ENCODE measurements around the gene NTNG2. TPM values are rescaled to one million over a fixed set of nuclear protein-coding genes. Genes with fewer than 3 reads are reported as not detected.

NTNG2 gene
- total RNA-seq, 1 donor from 2014 or later: under 0.01 TPM

- TF ChIP-seq, protein P1, sequence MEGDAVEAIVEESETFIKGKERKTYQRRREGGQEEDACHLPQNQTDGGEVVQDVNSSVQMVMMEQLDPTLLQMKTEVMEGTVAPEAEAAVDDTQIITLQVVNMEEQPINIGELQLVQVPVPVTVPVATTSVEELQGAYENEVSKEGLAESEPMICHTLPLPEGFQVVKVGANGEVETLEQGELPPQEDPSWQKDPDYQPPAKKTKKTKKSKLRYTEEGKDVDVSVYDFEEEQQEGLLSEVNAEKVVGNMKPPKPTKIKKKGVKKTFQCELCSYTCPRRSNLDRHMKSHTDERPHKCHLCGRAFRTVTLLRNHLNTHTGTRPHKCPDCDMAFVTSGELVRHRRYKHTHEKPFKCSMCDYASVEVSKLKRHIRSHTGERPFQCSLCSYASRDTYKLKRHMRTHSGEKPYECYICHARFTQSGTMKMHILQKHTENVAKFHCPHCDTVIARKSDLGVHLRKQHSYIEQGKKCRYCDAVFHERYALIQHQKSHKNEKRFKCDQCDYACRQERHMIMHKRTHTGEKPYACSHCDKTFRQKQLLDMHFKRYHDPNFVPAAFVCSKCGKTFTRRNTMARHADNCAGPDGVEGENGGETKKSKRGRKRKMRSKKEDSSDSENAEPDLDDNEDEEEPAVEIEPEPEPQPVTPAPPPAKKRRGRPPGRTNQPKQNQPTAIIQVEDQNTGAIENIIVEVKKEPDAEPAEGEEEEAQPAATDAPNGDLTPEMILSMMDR (IDR thresholded peaks at IDR 0.05; ENCODE audit: insufficient read depth, low read length, severe bottlenecking): no peak
- FAIRE-seq (no peak), DNase-seq (ENCODE audit: low read depth) (no peak)
- H3K4me3 ChIP-seq (ENCODE audit: low read depth, low read length): no peak overlapping the region
- no peaks in the 10 kb centered on the region for H3K36me3 ChIP-seq (ENCODE audit: control insufficient read depth, insufficient read depth, low read length)
- H3K27me3 ChIP-seq (ENCODE audit: control insufficient read depth, insufficient read depth, low read length): peaks cover 37% of the 10 kb centered on the region
These were observed 23.5 kb downstream of the NTNG2 start for GRCh38 chr9:132185073-132186009.

GRCh38 chr9:132187121-132187620, 25.3 kb downstream of the NTNG2 start:
- H3K4me3 ChIP-seq (ENCODE audit: low read depth, low read length): no peak overlapping the region
- DNase-seq (ENCODE audit: low read depth) (no peak), FAIRE-seq (no peak)
- TF ChIP-seq, protein P1 (IDR thresholded peaks at IDR 0.05; ENCODE audit: insufficient read depth, low read length, severe bottlenecking): no peak
- H3K36me3 ChIP-seq (ENCODE audit: control insufficient read depth, insufficient read depth, low read length): no peaks in the 10 kb centered on the region
- H3K27me3 ChIP-seq (ENCODE audit: control insufficient read depth, insufficient read depth, low read length): peaks cover 31% of the 10 kb centered on the region

DNA sequence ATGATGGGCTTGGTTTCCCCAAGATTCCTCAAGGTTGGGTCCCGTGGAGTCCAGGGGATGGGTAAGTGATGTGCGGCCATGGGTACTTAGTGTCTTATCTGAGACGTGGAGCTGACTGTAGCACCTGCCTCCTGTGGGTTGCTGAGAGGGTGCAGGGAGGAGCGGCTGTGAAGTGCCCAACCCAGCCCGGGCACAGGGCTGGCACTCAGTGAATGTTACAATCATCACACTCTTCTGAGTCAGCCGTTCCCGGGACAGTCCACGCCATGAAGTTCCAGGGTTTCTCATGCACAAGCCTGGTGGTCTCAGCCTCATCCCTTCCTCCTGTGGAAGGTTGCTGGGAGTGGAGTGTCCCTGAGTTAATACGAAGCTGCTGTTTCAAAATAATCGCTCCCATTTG, 29.1 kb downstream of the NTNG2 start:
- Histone ChIP-seq H3K4me3 (ENCODE audit: low read depth, low read length) (no peak overlapping the region), H3K27me3 (ENCODE audit: control insufficient read depth, insufficient read depth, low read length) (peaks cover 18% of the 10 kb centered on the region), H3K36me3 (ENCODE audit: control insufficient read depth, insufficient read depth, low read length) (no peaks in the 10 kb centered on the region)
- FAIRE-seq: no peak
- TF ChIP-seq, protein P1 (IDR thresholded peaks at IDR 0.05; ENCODE audit: insufficient read depth, low read length, severe bottlenecking): no peak
- DNase-seq (ENCODE audit: low read depth): no peak

GRCh38 chr9:132192728-132193127, 30.9 kb downstream of the NTNG2 start:
- H3K4me3 ChIP-seq (ENCODE audit: low read depth, low read length): no peak overlapping the region
- DNase-seq (ENCODE audit: low read depth): no peak
- no peaks in the 10 kb centered on the region for H3K36me3 ChIP-seq (ENCODE audit: control insufficient read depth, insufficient read depth, low read length)
- no peak for FAIRE-seq
- peaks cover 6% of the 10 kb centered on the region for H3K27me3 ChIP-seq (ENCODE audit: control insufficient read depth, insufficient read depth, low read length)
- TF ChIP-seq, protein P1 (IDR thresholded peaks at IDR 0.05; ENCODE audit: insufficient read depth, low read length, severe bottlenecking): no peak

DNA sequence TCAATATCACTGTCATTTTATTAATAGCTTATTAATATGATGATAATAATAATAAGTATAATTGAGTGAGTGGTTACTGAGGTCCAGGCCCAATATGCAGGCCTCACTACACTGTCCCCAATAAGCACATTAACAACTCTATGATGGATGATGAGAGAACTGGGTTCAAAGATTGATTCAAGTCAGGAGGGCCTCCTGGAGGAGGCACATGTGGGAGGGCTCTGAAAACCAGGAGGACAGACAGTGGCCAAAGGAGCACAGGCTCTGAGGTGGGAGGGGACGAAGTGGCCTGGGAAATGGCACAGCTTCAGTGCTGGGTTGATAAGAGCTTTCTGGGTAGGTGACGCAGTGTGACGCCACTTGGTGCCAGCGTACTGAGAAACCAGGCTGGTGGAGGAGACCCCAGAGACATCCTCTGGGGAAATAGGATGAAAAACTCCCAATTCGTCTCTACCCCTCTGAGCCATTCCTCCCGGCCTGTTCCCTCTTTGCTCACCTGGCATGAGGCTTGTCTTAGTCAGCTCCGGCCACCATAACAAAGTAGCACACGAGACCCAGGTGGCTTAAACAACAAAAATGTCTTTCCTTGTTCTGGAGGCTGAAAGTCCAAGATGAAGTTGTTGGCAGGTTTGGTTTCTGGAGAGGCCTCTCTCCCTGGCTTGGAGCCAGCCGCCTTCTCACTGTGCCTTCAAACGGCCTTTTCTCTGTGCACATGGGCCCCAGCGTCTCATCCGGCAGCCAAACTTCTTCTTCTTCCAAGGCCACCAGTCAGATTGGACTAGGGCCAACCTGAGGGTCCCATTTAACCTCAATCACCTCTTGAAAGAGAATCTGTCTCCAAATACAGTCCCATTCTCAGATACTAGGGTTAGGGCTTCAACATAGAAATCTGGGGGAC, 31.6 kb downstream of the NTNG2 start:
- H3K27me3 ChIP-seq (ENCODE audit: control insufficient read depth, insufficient read depth, low read length): peaks cover 2% of the 10 kb centered on the region
- TF ChIP-seq, protein P1 (IDR thresholded peaks at IDR 0.05; ENCODE audit: insufficient read depth, low read length, severe bottlenecking): no peak
- FAIRE-seq: no peak
- H3K4me3 ChIP-seq (ENCODE audit: low read depth, low read length): no peak overlapping the region
- no peak for DNase-seq (ENCODE audit: low read depth)
- H3K36me3 ChIP-seq (ENCODE audit: control insufficient read depth, insufficient read depth, low read length): no peaks in the 10 kb centered on the region
